CD14-positive monocyte (primary cell): ENCODE measurements around the gene TXLNG. TPM values are rescaled to one million over a fixed set of nuclear protein-coding genes. Genes with fewer than 3 reads are reported as not detected.

Experiments used
- DNase-seq, 3 donors: peaks; one replicate each; pipeline ENCODE4 v3.0.0-alpha.2; 2011 to 2022
- H2AFZ ChIP-seq: 2 replicates; pipeline ENCODE4 v1.6.0; 2012; ENCODE audit warnings: mild to moderate bottlenecking, low read depth, low read length, inconsistent platforms; ENCODE audit not compliant: insufficient read depth, poor library complexity, severe bottlenecking
- H3K27ac ChIP-seq, 2 donors: 1 replicate in 1 of 2; 2 replicates in 1 of 2; pipeline ENCODE4 v1.5.1; 2012 to 2013; ENCODE audit warnings: low read length in 2 of 2, control low read depth in 1 of 2, inconsistent platforms in 1 of 2, low read depth in 1 of 2, mild to moderate bottlenecking in 1 of 2
- H3K27me3 ChIP-seq, 2 donors: one replicate each; pipeline versions ENCODE4 v1.6.0 to v1.6.1; 2011 to 2013; ENCODE audit warnings: low read length in 2 of 2; ENCODE audit not compliant: control insufficient read depth in 2 of 2, insufficient read depth in 2 of 2
- H3K36me3 ChIP-seq, 2 donors: replicated peaks in 1 of 2; 1 replicate in 1 of 2; 2 replicates in 1 of 2; pipeline versions ENCODE4 v1.5.1 to v1.6.1; 2012 to 2013; ENCODE audit warnings: low read length in 2 of 2, control low read depth in 1 of 2, inconsistent platforms in 1 of 2, mild to moderate bottlenecking in 1 of 2; ENCODE audit not compliant: insufficient read depth in 2 of 2, control insufficient read depth in 1 of 2
- H3K4me1 ChIP-seq, 2 donors: 1 replicate in 1 of 2; 2 replicates in 1 of 2; pipeline versions ENCODE4 v1.5.1 to v1.6.1; 2012 to 2013; ENCODE audit warnings: low read length in 2 of 2, control low read depth in 1 of 2, inconsistent platforms in 1 of 2, mild to moderate bottlenecking in 1 of 2, moderate library complexity in 1 of 2; ENCODE audit not compliant: insufficient read depth in 2 of 2, control insufficient read depth in 1 of 2
- H3K4me2 ChIP-seq: replicated peaks from 2 replicates; pipeline ENCODE3; 2012; ENCODE audit warnings: low read length, moderate library complexity, mild to moderate bottlenecking; ENCODE audit not compliant: poor library complexity, severe bottlenecking; ENCODE audit errors: extremely low read depth
- H3K4me3 ChIP-seq, 3 experiments: fragments of 200-600 bp in 1 of 3; sonication (generic) in 1 of 3; replicated peaks in 1 of 3; 1 replicate in 2 of 3; 2 replicates in 1 of 3; pipeline ENCODE4 v1.5.1; 2011 to 2013; ENCODE audit warnings: low read length in 3 of 3, mild to moderate bottlenecking in 3 of 3, control low read depth in 2 of 3, low read depth in 2 of 3, inconsistent platforms in 1 of 3, moderate library complexity in 1 of 3
- H3K79me2 ChIP-seq: 2 replicates; pipeline ENCODE4 v1.6.0; 2012; ENCODE audit warnings: mild to moderate bottlenecking, control low read depth, inconsistent platforms, low read length, moderate library complexity; ENCODE audit not compliant: insufficient read depth
- H3K9ac ChIP-seq: 2 replicates; pipeline ENCODE4 v1.6.0; 2017; ENCODE audit warnings: low read length, mild to moderate bottlenecking; ENCODE audit not compliant: insufficient read depth, poor library complexity, severe bottlenecking
- H3K9me3 ChIP-seq, 2 donors: replicated peaks in 1 of 2; 1 replicate in 1 of 2; 2 replicates in 1 of 2; pipeline versions ENCODE4 v1.5.1 to v1.6.1; 2012 to 2013; ENCODE audit warnings: low read length in 2 of 2, control low read depth in 1 of 2; ENCODE audit not compliant: control insufficient read depth in 1 of 2, insufficient read depth in 1 of 2
- H4K20me1 ChIP-seq: 2 replicates; pipeline ENCODE4 v1.6.0; 2012; ENCODE audit warnings: mild to moderate bottlenecking, low read length, control low read depth, moderate library complexity; ENCODE audit not compliant: insufficient read depth
- H3K27ac Mint-ChIP-seq, 7 donors: one replicate each; pipeline ENCODE4 v1.8.0; 2020; ENCODE audit warnings: mild to moderate bottlenecking in 7 of 7, mixed read lengths in 7 of 7, moderate library complexity in 6 of 7, inconsistent platforms in 2 of 7
- H3K27me3 Mint-ChIP-seq, 3 donors: one replicate each; pipeline ENCODE4 v1.8.0; 2021 to 2022; ENCODE audit warnings: low read depth in 3 of 3, mild to moderate bottlenecking in 3 of 3, mixed read lengths in 3 of 3, moderate library complexity in 3 of 3, inconsistent platforms in 1 of 3
- H3K36me3 Mint-ChIP-seq, 2 donors: one replicate each; pipeline ENCODE4 v1.8.0; 2020; ENCODE audit warnings: mixed read lengths in 2 of 2, inconsistent platforms in 1 of 2, mild to moderate bottlenecking in 1 of 2
- H3K4me1 Mint-ChIP-seq: one replicate; pipeline ENCODE4 v1.8.0; 2020; ENCODE audit warnings: mild to moderate bottlenecking, mixed read lengths
- H3K4me3 Mint-ChIP-seq, 2 donors: one replicate each; pipeline ENCODE4 v1.8.0; 2020; ENCODE audit warnings: mild to moderate bottlenecking in 2 of 2, mixed read lengths in 2 of 2, moderate library complexity in 1 of 2
- H3K9me3 Mint-ChIP-seq, 7 donors: one replicate each; pipeline ENCODE4 v1.8.0; 2020 to 2022; ENCODE audit warnings: mixed read lengths in 7 of 7, mild to moderate bottlenecking in 6 of 7, moderate library complexity in 6 of 7, inconsistent platforms in 2 of 7
- CTCF ChIP-seq: fragments of 200-600 bp; IDR thresholded peaks from one replicate; pipeline ENCODE4 v1.8.0; 2022; ENCODE audit warnings: antibody characterized with exemption, mild to moderate bottlenecking
- WGBS: methylation state at CpG from one replicate; pipeline ENCODE4 v1.1.5; 2013; ENCODE audit warnings: missing lambda C conversion rate; ENCODE audit not compliant: insufficient coverage; 5-methylcytosine and 5-hydroxymethylcytosine counted together
- intact Hi-C, 2 donors: fragments of 100-400 bp; cut with micrococcal nuclease; formaldehyde crosslinking; loops; one replicate each; pipeline versions ENCODE4 v1.15.0 to v1.15.1; 2023
- polyA plus RNA-seq, 3 donors: library from polyadenylated mRNA; depleted of rRNA in 1 of 3; unstranded in 2 of 3; stranded (reverse) in 1 of 3; fragments of 300-500 nt in 2 of 3; fragments of >200 nt in 1 of 3; fragmentation: Illumina TruSeq in 2 of 3; gene quantifications; 1 replicate in 2 of 3; 2 replicates in 1 of 3; pipeline ENCODE4 v1.2.3, GENCODE V29; 2012 to 2021

TXLNG gene
- polyA plus RNA-seq, 3 donors = 3.7 to 5.4 (median 4.1) TPM

DNA sequence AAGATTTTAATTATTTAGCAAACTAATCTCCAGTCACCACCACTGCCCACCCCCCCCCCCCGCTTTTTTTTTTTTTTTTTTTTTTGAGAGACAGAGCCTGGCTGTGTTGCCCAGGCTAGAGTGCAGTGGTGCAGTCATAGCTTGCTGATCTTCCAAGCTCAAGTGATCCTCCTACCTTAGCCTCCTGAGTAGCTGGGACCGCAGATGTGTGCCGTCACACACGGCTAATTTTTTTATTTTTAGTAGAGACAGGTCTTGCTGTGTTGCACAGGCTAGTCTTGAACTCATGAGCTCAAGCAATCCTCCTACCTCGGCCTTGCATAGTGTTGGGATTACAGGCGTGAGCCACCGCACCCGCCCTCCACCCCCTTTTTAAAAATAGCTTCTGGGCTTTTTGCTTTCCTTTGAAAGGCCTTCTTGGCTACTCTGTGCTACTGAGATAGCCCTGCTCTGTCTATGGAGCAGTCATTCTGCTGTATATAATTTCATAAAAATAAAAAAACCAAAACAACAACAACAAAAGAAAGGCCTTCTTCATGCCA lies 18.7 kb downstream of the TXLNG start:
- no peak overlapping the region for H3K4me3 Mint-ChIP-seq
- Histone ChIP-seq H3K36me3 (no peaks in the 10 kb centered on the region), H3K27ac (no peak overlapping the region), H2AFZ (no peak overlapping the region), H3K9me3 (no peaks in the 10 kb centered on the region), H3K9ac (no peak overlapping the region), H3K27me3 (no peaks in the 10 kb centered on the region), H3K4me3 (no peak overlapping the region), H3K79me2 (peaks cover 34% of the 10 kb centered on the region), H4K20me1 (no peaks in the 10 kb centered on the region), H3K4me1 (peaks cover 10 to 19% of the 10 kb centered on the region in 2 donors), H3K4me2 (no peak overlapping the region)
- peaks cover 0 to 15% of the 10 kb centered on the region in 2 donors for H3K36me3 Mint-ChIP-seq
- H3K4me1 Mint-ChIP-seq = peaks cover 14% of the 10 kb centered on the region
- intact Hi-C loops = no loop called here
- H3K27me3 Mint-ChIP-seq = peaks cover 0 to 7% (median 0%) of the 10 kb centered on the region in 3 donors
- no peak overlapping the region for H3K27ac Mint-ChIP-seq
- no peak for DNase-seq
- no CpG with 5 or more reads among the region's 8 CpGs for WGBS
- no peak for TF ChIP-seq CTCF
- peaks cover 0 to 10% (median 0%) of the 10 kb centered on the region in 7 donors for H3K9me3 Mint-ChIP-seq

GRCh38 chrX:16807548-16807947 lies 21.3 kb downstream of the TXLNG start:
- peak overlapping the region; percentile 72 for H3K4me2 ChIP-seq
- peak overlapping the region in 2 of 3 experiments; percentile 30 to 77 for H3K4me3 ChIP-seq
- H2AFZ ChIP-seq = no peak overlapping the region
- peak; percentile 13 for TF ChIP-seq CTCF
- H3K79me2 ChIP-seq = peaks cover 38% of the 10 kb centered on the region
- peak overlapping the region; percentile 57 to 74 for H3K4me3 Mint-ChIP-seq
- H3K27ac Mint-ChIP-seq = peak overlapping the region; percentile 6 to 86 (median 60)
- intact Hi-C loops = no loop called here
- H3K4me1 ChIP-seq = peaks cover 14 to 26% of the 10 kb centered on the region in 2 donors
- DNase-seq = peak in 1 of 3 donors; percentile 29
- no peaks in the 10 kb centered on the region for H3K27me3 ChIP-seq
- H4K20me1 ChIP-seq = no peaks in the 10 kb centered on the region
- no peaks in the 10 kb centered on the region for H3K36me3 ChIP-seq
- H3K36me3 Mint-ChIP-seq = peaks cover 0 to 6% of the 10 kb centered on the region in 2 donors
- H3K9ac ChIP-seq = peak overlapping the region; percentile 37
- peaks cover 0 to 8% (median 0%) of the 10 kb centered on the region in 7 donors for H3K9me3 Mint-ChIP-seq
- peaks cover 0 to 5% (median 0%) of the 10 kb centered on the region in 3 donors for H3K27me3 Mint-ChIP-seq
- peaks cover 19% of the 10 kb centered on the region for H3K4me1 Mint-ChIP-seq
- H3K27ac ChIP-seq = peak overlapping the region in 1 of 2 donors; percentile 67
- H3K9me3 ChIP-seq = no peaks in the 10 kb centered on the region
